GM21367 (cell line): ENCODE results near the gene FRMD3.
A peak's percentile ranks its signal among the peaks of the same experiment; 100 is the strongest.

Source experiments
- ATAC-seq: cut with Tn5 transposase; IDR thresholded peaks from one replicate; pipeline ENCODE4 v1.9.1; 2021; ENCODE audit not compliant: unreplicated experiment

The FRMD3 gene

DNA sequence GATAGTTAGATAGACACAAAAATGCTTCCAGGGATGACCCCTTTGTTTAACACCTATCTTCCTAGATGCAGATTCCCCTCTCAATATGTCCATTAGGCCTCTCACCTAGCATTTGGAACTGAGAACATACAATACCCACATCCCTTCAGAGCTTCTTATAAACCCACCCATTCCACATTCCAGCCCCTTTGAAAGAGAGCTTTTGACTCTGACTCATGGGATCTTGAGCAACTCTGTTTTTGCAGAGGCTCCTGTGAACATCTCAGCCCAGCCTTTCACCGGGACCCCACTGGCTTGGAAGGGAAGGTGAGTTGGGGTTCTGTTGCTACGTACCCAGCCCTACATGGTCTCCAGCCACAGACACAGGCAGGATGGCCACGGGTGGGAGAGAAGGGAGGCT lies 195.5 kb downstream of the FRMD3 start:
- no peak for ATAC-seq

DNA sequence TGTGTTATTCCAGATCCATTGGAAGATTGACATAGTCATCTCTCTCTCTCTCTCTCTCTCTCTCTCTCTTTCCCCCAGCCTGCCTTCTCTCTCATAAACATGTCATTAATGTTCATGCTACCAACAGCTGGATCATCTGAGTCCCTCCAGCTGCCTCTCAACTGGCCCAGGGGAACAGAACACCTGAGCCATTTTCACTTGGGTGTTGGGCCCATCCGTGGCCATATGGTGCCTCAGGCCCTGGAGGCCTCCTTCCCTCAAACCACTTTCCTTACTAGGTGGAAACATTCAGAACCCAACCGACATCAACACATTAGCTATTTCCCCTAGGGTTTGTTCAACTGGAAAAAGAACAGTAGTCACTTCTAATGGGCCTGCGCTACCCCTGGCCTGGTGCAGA lies 196.2 kb downstream of the FRMD3 start:
- ATAC-seq, result no peak

DNA sequence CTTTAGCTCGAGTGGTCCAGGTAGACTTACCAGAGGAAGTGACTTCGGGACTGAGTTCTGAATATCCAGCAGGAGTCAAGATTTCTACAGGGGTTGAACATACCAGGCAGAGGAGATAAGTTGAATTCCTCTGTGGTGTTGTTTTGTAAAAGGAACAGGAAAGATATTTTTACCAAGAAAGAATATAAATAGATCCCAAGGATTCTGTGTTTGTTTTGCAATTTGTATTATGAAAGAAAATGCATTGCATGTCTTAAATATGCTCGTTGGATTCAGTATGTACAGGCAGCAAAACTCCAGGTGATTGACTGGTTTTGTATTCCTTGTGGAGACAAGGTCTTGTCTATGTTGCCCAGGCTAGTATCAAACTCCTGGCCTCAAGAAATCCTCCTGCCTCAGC lies 197.8 kb downstream of the FRMD3 start:
- no peak for ATAC-seq

DNA sequence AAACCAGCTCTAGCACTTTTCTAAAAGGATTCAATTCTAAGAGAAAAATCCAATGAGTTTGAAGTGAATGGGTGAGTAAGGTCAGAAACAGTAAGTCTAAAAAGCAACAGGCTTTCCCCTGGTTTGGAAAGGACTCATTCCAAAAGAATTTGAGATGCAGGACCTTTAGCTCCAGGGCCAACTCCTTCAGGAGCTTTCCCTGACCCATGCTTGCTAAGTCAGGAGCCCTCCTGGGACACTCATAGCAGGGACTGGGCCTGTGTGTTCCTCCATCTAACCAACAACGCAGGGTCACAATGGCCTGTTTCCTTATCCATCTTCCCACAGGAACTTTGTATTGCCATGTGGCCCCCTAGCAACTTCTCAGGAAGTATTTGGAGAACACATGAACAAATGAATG lies 198.8 kb downstream of the FRMD3 start:
- ATAC-seq, result no peak

DNA sequence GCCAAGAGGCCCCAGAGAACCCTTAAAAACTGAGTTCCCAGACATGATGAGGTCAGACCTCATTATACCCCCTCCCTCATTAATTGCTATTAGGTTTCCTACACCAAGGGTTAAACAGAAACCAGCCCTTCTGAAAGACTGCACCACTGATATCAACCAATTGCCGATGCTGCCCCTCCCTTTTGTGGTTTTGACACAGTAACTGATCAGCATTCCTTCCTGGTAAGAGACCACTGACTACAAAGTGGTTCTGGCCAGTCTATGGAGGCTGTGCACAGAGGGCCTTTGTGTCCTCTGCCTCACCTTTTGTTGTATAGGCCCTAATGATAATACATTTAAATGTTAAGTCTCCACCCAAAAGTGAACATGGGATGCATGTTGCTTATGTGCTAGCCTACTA lies 201.5 kb downstream of the FRMD3 start:
- no peak for ATAC-seq

DNA sequence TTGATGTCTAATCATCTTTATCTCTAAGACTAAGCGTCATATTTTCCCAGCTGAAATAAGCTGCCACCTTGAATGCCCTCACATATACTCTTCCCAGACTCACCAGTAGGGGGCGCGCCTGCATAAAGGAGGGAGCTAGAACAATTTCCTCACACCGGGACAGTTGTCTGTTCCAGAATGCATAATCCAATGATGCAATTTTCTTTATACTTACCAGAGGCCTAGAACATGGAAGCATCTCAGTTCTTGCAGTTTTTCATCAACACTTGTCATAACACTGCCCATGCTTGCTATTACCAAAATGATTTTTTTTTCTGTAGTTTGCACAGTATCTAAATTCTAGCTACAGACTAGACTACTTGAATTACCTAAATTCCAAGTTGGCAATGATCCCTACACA lies 203.9 kb downstream of the FRMD3 start:
- no peak for ATAC-seq

DNA sequence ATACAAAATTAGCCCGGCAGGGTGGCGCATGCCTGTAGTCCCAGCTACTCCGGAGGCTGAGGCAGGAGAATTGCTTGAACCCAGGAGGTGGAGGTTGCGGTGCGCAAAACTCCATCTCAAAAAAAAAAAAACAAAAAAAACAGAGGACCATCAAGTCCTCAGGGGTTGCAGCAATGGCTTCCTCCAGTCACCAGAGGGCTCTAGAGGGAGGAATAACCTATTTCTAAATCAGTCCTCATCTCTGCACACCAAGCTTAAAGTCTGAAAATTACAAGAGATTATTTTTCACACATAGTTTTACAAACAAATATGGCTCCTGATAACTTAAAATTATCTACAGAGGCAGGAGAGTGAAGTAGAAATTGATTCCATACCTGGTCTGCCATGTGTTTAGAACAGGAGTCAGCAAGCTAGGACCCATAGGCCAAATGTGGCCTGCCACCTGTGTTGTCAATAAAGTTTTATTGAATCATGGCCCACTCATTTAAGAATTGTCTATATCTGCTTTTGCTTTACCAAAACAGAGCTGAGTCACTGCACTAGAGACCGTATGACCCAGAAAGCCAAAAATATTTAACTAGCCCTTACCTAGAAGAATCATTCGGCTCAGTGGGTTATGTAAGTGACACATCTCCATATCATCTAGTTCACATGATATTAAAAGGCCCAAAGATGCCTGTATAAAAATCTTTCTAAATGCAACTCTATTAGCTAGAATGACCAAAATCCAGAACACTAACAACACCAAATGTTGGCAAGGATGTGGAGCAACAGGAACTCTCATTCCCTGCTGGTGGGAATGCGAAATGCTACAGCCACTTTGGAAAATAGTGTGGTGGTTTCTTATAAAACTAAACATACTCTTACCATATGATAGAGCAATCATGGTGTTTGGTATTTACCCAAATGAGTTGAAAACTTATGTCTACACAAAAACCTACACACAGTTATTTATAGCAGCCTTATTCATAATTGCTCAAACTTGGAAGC lies 207.7 kb downstream of the FRMD3 start:
- no peak for ATAC-seq

DNA sequence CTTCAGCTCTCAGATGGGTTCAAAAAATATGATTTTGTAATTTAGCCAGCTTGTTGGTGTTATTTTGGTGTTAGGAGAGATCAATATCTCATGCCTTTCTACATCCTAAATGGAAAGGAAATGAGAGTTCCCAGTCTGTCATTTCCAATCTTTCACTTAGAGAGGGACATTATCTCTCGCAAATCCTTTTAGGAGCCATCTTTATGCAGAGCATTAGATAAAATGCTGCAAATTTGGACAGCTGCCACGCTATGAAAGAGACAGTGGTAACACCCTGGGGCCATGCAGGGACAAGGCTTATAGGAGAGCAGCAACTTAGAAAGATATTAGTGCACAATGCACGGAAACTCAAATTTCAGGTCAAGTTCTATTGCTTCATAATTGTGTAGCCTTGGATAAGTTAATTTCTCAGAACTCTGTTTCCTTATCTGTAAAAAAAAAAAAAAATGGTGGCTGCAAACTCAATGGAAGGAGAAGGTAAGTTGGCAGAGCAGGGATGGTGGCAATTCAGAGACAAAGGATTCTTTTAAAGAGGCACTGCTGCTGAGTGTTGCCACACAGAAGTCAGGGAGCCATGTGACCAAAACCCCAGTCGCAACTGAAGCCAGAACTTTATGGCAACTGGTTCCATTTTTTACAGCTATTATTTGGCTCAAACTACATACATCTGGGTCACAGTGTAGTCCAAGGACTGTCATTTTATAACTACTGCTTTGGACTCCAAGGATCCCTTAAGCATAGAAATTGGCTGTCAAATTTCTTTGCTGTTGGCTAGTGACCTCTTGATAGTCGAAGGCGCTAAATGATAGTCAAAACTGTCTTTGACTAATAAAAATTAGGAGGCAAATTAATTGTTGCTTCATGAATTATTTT lies 210.2 kb downstream of the FRMD3 start:
- ATAC-seq, result no peak

DNA sequence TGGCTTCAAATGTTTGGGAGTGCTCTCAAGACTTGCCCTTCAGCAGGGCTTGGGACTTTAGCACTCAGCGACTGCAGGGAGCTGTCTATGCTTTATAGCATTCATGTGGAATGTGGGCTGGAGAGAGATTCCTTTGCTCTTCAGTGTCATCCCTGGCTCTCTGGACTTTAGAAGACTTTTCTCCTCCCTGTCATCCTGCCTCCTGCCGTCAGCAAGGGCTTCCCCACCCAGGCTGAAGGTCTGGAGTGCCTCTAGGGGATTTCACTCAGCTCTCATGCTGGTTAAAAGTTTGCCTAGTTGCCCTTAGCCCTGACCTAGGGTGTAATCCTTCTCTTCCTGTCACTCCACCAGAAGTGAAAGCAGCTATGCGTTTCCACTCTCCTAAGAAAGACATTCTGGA lies 210.9 kb downstream of the FRMD3 start:
- ATAC-seq, result no peak

DNA sequence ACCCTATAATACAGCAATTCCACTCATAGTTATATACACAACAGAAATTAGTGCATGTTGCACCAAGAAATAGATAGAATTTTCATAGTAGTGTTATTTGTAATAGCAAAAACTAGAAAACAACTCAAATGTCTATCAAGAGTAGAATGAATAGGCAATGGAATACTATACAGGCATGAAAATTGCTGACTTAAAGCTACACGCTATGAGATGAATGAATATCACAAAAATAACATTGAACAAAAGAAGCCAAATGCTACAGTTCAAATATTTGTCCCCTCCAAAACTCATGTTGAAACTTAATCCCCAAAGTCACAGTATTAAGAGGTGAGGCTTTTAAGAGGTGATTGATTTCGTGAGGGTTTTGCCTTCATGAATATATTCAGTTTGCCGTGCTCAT lies 215.1 kb downstream of the FRMD3 start:
- no peak for ATAC-seq

DNA sequence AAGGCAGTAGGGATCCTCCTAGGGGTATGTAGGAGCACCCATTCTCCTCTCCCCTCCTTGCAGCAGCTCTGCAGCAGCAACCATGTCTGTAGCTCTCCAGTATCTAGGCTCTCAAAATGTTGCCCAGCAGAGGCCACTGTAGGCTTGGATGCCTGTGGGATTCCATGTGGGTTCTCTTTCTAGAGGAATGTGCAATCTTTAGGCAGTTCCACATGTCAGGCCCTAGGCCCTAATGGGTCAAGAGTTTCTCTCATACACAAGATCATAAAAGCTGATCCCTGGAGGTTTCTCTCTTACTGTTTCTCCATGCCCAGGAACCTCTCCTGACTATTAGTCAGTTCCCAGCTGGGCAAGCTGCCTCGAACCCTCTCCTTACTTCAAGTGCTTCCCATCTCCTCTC lies 215.8 kb downstream of the FRMD3 start:
- no peak for ATAC-seq

DNA sequence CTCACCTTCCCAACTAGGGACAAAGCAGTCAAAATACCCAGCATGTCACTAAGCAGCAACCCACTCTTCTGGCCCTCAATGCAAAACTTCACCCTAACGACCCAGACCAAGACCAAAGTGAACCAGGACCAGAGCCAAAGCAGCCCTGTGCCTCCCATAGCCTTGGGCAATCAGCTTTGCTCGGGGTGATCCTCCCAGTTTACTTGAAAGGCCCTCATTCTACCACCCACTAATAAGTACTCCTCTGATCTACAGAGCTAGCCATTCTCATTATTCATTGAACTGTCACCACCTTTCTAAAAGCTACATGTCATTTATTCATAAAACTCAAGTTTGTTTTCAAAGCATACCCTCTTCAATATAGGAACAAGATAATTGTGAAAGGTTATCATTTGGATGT lies 221.0 kb downstream of the FRMD3 start:
- no peak for ATAC-seq

DNA sequence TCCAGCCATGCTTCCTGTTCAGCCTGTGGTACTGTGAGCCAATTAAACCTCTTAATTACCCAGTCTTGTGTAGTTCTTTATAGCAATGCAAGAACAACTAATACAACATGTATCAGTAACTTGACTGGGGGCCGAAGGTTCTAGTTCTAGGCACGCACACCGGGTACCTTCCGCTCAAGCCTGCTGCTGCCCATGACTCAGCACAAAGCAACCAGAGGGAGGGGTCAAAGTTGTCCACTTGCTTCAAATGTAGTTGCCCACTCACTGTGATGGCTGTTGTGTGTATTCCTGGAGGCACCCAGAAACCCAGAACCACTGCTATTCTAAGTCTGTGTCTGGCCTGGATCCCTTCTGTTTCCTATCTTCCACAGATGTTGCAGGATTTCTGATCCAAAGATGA lies 222.6 kb downstream of the FRMD3 start:
- ATAC-seq, result no peak

DNA sequence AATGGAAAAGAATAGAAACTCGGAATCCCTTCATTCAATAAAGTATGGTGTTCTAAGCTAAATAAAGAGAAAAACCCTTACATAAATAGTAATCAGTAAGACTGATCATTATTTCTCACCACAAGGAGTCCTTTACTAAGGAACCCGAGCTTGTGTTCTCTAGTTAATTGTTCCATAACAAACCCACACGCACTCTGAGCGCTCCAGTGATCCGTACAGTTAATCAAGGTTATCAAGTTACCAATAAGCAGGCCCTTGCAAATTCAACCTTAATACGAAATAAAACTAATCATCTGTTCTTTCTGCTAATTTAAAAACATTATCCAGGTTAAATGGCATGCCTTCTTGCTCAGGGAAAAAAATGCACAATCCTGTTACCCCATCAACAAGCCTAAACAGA lies 224.4 kb downstream of the FRMD3 start:
- ATAC-seq, result no peak

DNA sequence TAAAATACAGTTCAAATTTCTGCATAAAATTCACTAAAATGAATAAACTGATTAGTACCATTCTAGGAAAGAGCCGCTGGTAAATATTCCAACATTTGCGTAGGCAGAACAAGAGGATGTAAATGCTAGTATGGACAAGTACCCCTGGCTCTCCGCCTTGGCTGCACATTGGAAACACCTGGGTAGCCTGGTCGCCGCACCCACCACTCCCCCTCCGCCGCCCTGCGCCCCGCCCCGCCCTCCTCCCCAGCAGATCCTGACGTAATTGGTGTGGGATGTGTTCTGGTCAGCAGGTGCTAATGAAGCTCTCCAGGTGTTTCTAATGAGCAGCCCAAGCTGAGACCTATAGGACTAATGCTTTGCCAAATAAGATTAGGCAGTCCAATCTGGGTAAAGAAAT lies 225.7 kb downstream of the FRMD3 start:
- ATAC-seq, result no peak

DNA sequence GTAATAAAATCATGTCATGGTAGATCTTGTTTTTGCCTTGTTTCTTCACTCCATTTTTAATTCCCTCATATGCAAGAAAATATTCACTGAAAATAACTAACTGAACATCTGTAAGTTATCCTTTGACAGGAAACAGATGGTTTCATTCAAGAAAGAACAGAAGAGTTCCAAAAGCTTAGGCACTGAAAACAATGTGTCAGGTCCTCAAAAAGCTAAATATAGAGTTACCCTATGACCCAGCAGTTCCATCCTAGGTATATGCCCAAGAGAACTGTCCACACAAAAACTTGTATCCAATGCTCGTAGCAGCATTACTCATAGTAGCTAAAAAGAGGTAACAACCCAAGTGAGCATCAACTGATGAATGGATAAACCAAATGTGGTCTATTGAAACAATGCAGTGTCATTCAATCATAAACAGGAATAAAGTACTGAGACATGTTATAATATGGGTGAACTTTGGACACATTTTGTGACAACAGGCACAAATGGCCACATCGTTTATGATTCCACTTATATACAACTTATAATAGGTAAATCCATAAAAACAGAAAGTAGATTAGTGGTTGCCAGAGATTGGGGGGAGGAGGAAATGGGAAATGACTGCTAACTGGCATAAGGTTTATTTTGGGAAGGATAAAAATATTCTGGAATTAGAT lies 231.0 kb downstream of the FRMD3 start:
- ATAC-seq, result no peak

DNA sequence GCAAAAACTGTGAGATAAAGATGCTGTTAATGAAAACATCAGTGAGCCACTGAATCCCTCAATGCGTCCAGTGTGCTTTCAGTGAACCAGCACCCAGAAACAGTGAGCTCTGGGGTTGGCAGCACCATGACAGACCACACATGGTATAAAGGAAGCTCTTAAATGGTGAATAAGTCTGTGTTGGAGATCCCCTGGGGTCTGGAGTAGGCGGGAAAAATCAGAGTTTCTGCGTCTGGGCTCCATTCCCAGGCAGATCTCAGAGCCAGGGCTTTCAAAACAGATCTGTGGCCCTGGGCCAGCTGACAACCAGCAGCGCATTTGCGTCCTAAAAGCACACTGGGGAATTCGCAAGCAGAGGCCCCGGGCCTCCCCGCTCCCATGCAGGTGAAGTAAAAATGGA lies 233.5 kb downstream of the FRMD3 start:
- no peak for ATAC-seq

DNA sequence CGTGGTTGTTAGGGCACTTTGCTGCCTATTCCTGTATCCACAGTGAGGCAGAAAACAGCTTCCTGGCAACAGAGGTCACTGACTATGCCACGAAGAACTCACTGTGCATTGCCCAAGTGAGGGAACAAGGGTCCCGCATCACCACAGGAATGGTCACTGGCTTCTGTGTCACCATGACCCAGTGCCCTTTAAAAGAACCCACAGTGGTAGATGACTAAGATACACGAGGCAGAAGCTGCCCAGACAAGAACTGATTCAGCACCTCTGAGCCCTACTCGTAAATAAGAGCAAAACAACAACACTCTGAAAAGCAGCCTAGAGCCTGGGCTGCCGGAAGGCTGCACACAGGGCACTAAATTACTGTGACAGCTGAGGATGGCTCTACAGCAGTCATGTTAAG lies 238.6 kb downstream of the FRMD3 start:
- ATAC-seq, result no peak

DNA sequence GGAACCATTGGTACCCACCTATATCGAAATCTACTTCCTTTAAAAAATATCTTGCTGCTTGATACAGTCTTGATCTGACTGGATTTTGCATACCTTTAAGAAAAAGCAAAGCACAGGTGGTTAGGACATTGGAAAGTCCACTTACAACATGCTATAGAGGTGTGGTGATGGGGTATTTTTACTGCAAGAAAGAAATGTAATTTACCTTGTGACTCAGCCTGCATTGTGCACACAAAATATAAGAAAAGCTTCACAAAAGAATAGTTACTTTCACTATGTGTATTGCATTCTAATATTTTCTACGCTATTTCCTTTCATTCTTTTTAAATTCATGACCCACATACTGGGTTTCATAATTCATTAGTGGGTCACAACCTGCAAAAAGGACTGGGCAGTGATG lies 239.1 kb downstream of the FRMD3 start:
- ATAC-seq, result no peak

DNA sequence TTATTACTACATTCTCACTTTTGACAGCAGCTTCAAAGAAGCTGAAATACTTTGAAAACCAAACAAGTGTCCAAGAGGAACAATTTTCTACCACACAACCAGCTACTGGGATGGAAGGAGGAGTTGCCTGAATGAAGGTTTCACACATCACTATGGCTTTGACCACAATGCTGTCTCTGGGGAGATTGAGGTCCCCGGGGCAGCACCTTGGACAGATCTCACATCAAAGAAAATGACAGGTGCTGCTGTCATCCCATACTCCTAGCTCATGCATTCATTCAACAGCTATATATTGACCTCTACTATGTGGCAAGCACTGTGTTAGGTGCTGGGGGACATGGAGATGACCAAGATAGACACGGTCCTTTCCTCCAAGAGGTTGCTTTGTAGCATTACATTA lies 242.1 kb downstream of the FRMD3 start:
- ATAC-seq, result peak; percentile 82

DNA sequence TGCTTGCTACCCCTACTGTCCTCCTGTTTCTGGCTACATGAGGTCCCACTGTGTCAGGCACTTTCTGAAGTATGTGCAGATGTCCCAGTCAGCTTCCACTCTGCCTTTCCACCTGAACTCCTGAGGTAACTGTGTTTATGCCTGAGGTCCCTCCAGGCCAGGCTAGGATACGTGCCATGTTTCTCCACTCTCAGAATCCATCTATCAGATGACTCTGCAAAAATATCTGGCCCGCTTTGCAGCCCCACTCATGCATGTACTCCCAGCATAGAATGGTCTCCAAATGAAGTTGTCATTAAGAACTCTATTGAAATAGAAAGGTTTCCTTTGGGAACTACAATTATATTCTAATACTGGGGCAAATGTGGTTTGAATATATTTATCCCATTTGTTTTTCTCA lies 243.4 kb downstream of the FRMD3 start:
- no peak for ATAC-seq

DNA sequence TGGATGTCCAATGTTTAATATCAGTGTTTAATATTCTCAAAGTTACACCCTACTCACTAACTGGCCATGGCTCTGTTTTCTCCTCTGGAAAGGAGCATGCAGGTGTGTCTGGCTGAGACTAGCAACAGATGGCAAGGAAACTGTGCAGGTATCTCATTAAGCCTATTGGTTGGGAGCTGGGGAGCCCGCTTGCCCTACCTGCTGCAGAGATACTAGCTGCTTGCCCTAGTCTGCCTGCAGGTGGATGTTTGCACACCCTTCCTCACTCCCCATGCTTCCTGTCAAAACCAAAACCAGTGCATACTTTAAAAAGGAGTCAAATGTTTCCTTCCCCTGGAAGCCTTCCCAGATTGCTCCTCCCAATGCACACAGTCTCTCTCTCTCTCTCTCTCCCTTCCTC lies 247.0 kb downstream of the FRMD3 start:
- ATAC-seq, result no peak
